OCI-LY1 (cell line): Measurements from ENCODE around the gene TBRG4.

ENCODE experiments used
- H2AFZ ChIP-seq: fragments of 200-600 bp; sonication (generic), shearing (Covaris generic); 2 replicates; pipeline ENCODE4 v1.6.0; 2014; ENCODE audit warnings: antibody characterized with exemption, mild to moderate bottlenecking, low read length
- H3F3A ChIP-seq: fragments of 200-600 bp; sonication (generic), shearing (Covaris generic); 2 replicates; pipeline ENCODE4 v1.6.0; 2014; ENCODE audit warnings: mild to moderate bottlenecking, antibody characterized with exemption, low read length, moderate library complexity; ENCODE audit not compliant: insufficient read depth
- H3K27ac ChIP-seq: fragments of 200-600 bp; sonication (generic); 2 replicates; pipeline ENCODE4 v1.5.1; 2014; ENCODE audit warnings: low read length, mixed run types, mild to moderate bottlenecking, low read depth; ENCODE audit not compliant: poor library complexity, severe bottlenecking
- H3K27me3 ChIP-seq: fragments of 200-600 bp; sonication (generic); 2 replicates; pipeline ENCODE4 v1.6.0; 2014; ENCODE audit warnings: antibody characterized with exemption, mild to moderate bottlenecking, low read length, moderate library complexity; ENCODE audit not compliant: insufficient read depth
- H3K36me3 ChIP-seq: fragments of 200-600 bp; sonication (generic); 2 replicates; pipeline ENCODE4 v1.6.1; 2014; ENCODE audit warnings: mild to moderate bottlenecking, antibody characterized with exemption, low read length, moderate library complexity, mixed read lengths; ENCODE audit not compliant: insufficient read depth
- H3K4me1 ChIP-seq: fragments of 200-600 bp; sonication (generic); 2 replicates; pipeline ENCODE4 v1.5.1; 2014; ENCODE audit warnings: mild to moderate bottlenecking, low read length, moderate library complexity; ENCODE audit not compliant: insufficient read depth, severe bottlenecking
- H3K4me2 ChIP-seq: fragments of 200-600 bp; sonication (generic), shearing (Covaris generic); 2 replicates; pipeline ENCODE4 v1.6.1; 2014; ENCODE audit warnings: low read length
- H3K4me3 ChIP-seq: fragments of 200-600 bp; sonication (generic); 2 replicates; pipeline ENCODE4 v1.5.1; 2014; ENCODE audit warnings: low read length, low read depth, mild to moderate bottlenecking, mixed read lengths; ENCODE audit not compliant: poor library complexity, severe bottlenecking
- H3K79me2 ChIP-seq: fragments of 200-600 bp; shearing (Covaris generic); 2 replicates; pipeline ENCODE4 v1.6.1; 2016; ENCODE audit warnings: mixed run types, low read length, mixed read lengths; ENCODE audit not compliant: insufficient read depth
- H3K9ac ChIP-seq: fragments of 200-600 bp; sonication (generic), shearing (Covaris generic); 2 replicates; pipeline ENCODE4 v1.6.1; 2014; ENCODE audit warnings: mild to moderate bottlenecking, low read length, mixed read lengths
- H3K9me2 ChIP-seq: fragments of 200-600 bp; sonication (generic), shearing (Covaris generic); 2 replicates; pipeline ENCODE4 v1.6.1; 2014; ENCODE audit warnings: low read depth, mild to moderate bottlenecking, low read length, mixed read lengths
- H3K9me3 ChIP-seq: fragments of 200-600 bp; shearing (Covaris generic); 2 replicates; pipeline ENCODE4 v1.6.1; 2014; ENCODE audit warnings: low read length, mixed read lengths
- H4K20me1 ChIP-seq: fragments of 200-600 bp; sonication (generic), shearing (Covaris generic); 2 replicates; pipeline ENCODE4 v1.6.0; 2016; ENCODE audit warnings: mild to moderate bottlenecking, low read length; ENCODE audit not compliant: insufficient read depth
- EZH2 ChIP-seq: fragments of 200-600 bp; sonication (generic), shearing (Covaris generic); IDR thresholded peaks from 2 replicates; pipeline ENCODE4 v1.8.0; 2017; ENCODE audit warnings: borderline replicate concordance, mixed run types, mild to moderate bottlenecking, antibody characterized with exemption, low read length, moderate library complexity, mixed read lengths
- TF ChIP-seq, protein P1 (sequence below): fragments of 200-600 bp; sonication (generic), shearing (Covaris generic); IDR thresholded peaks from 2 replicates; pipeline ENCODE4 v1.5.1; 2017; ENCODE audit warnings: mild to moderate bottlenecking, antibody characterized with exemption, low read length, moderate library complexity, mixed read lengths

TBRG4 gene

DNA sequence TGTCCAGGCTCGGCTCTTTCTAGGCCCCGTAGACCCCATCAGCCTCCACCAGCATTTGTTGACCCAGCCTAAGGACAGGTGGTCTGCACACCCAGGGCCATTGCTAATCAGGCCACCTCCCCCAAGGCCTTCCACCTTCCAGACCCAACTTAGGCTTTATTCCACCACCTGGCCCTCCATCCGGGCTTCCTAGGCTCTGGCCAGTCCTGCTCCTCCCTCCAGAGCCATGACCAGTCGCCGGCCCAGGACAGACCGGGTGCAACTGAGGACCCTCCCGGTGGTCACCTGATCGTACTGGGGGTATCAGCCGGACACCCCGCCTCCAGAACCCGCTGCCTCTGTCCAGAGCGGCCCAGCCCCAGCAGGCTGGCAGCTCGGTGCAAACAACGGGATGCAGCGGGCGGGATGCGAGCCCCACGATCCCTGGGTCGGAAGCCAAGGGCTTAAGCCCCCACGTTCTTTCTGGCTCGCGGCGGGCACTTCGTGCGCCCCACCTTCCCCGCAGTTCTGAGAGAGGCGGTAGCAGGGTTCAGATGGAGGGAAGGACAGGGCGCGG is 23.3 kb downstream of the TBRG4 start:
- H3K79me2 ChIP-seq, result no peaks in the 10 kb centered on the region
- no peaks in the 10 kb centered on the region for H3K9me2 ChIP-seq
- no peak overlapping the region for H3K4me3 ChIP-seq
- TF ChIP-seq, protein P1, sequence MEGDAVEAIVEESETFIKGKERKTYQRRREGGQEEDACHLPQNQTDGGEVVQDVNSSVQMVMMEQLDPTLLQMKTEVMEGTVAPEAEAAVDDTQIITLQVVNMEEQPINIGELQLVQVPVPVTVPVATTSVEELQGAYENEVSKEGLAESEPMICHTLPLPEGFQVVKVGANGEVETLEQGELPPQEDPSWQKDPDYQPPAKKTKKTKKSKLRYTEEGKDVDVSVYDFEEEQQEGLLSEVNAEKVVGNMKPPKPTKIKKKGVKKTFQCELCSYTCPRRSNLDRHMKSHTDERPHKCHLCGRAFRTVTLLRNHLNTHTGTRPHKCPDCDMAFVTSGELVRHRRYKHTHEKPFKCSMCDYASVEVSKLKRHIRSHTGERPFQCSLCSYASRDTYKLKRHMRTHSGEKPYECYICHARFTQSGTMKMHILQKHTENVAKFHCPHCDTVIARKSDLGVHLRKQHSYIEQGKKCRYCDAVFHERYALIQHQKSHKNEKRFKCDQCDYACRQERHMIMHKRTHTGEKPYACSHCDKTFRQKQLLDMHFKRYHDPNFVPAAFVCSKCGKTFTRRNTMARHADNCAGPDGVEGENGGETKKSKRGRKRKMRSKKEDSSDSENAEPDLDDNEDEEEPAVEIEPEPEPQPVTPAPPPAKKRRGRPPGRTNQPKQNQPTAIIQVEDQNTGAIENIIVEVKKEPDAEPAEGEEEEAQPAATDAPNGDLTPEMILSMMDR, result no peak
- TF ChIP-seq EZH2, result no peak
- peaks cover 5% of the 10 kb centered on the region for H3K4me1 ChIP-seq
- no peak overlapping the region for H3K9ac ChIP-seq
- no peak overlapping the region for H3K27ac ChIP-seq
- H3F3A ChIP-seq, result no peaks in the 10 kb centered on the region
- H4K20me1 ChIP-seq, result no peaks in the 10 kb centered on the region
- peaks cover 8% of the 10 kb centered on the region for H3K27me3 ChIP-seq
- no peaks in the 10 kb centered on the region for H3K36me3 ChIP-seq
- no peaks in the 10 kb centered on the region for H3K9me3 ChIP-seq
- no peak overlapping the region for H3K4me2 ChIP-seq
- no peak overlapping the region for H2AFZ ChIP-seq

GRCh38 chr7:45087301-45088145 is 24.0 kb downstream of the TBRG4 start:
- H3K4me1 ChIP-seq, result peaks cover 5% of the 10 kb centered on the region
- peaks cover 8% of the 10 kb centered on the region for H3K27me3 ChIP-seq
- no peaks in the 10 kb centered on the region for H4K20me1 ChIP-seq
- no peaks in the 10 kb centered on the region for H3K36me3 ChIP-seq
- H3K9ac ChIP-seq, result no peak overlapping the region
- TF ChIP-seq, protein P1, result no peak
- TF ChIP-seq EZH2, result no peak
- H3F3A ChIP-seq, result no peaks in the 10 kb centered on the region
- H3K9me3 ChIP-seq, result no peaks in the 10 kb centered on the region
- no peaks in the 10 kb centered on the region for H3K79me2 ChIP-seq
- no peak overlapping the region for H2AFZ ChIP-seq
- no peak overlapping the region for H3K4me3 ChIP-seq
- no peak overlapping the region for H3K4me2 ChIP-seq
- no peaks in the 10 kb centered on the region for H3K9me2 ChIP-seq
- H3K27ac ChIP-seq, result no peak overlapping the region

GRCh38 chr7:45086331-45087065 is 25.0 kb downstream of the TBRG4 start:
- Histone ChIP-seq H3K9me3 (no peaks in the 10 kb centered on the region), H4K20me1 (no peaks in the 10 kb centered on the region), H3K4me1 (peaks cover 5% of the 10 kb centered on the region), H3K9ac (no peak overlapping the region), H3K4me2 (no peak overlapping the region), H2AFZ (no peak overlapping the region), H3F3A (no peaks in the 10 kb centered on the region), H3K27me3 (peaks cover 8% of the 10 kb centered on the region), H3K27ac (no peak overlapping the region), H3K9me2 (no peaks in the 10 kb centered on the region), H3K36me3 (no peaks in the 10 kb centered on the region), H3K4me3 (no peak overlapping the region), H3K79me2 (no peaks in the 10 kb centered on the region)
- TF ChIP-seq, protein P1, result no peak
- TF ChIP-seq EZH2, result no peak
